SU-DHL-6 (cell line): ENCODE results near the gene HSPA12A.

Experiments used
- EZH2phosphoT487 ChIP-seq: fragments of 200-600 bp; sonication (generic), shearing (Covaris generic); conservative IDR thresholded peaks from 2 replicates; pipeline ENCODE4 v1.6.1; 2018; ENCODE audit warnings: mild to moderate bottlenecking, antibody characterized with exemption, low read length, moderate library complexity, mixed read lengths
- TF ChIP-seq, protein P1 (sequence below): fragments of 200-600 bp; sonication (generic); IDR thresholded peaks from one replicate; pipeline ENCODE4 v1.5.1; 2017; ENCODE audit warnings: antibody characterized with exemption, mild to moderate bottlenecking, low read length, moderate library complexity; ENCODE audit not compliant: insufficient read depth, poor library complexity, severe bottlenecking

DNA sequence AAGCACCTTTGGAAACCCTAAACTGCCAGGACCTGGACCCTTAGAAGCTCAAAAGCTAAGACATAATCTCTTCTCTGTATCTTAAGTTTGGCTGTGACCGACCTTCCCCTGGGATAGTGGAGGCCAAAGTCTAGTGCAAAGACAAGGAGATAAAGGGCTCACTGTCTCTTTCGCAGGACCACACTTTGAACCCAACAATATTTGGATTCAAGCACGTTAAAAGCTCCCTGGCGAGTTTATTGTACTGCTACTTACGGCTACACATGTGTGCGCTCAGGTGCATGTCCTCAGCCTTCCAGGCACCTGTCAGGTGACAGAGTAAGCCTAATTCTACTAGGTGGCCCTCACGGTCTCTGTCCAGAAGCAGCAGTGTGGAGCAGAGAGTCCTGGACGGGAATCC, 65.7 kb downstream of the HSPA12A start:
- TF ChIP-seq, protein P1, sequence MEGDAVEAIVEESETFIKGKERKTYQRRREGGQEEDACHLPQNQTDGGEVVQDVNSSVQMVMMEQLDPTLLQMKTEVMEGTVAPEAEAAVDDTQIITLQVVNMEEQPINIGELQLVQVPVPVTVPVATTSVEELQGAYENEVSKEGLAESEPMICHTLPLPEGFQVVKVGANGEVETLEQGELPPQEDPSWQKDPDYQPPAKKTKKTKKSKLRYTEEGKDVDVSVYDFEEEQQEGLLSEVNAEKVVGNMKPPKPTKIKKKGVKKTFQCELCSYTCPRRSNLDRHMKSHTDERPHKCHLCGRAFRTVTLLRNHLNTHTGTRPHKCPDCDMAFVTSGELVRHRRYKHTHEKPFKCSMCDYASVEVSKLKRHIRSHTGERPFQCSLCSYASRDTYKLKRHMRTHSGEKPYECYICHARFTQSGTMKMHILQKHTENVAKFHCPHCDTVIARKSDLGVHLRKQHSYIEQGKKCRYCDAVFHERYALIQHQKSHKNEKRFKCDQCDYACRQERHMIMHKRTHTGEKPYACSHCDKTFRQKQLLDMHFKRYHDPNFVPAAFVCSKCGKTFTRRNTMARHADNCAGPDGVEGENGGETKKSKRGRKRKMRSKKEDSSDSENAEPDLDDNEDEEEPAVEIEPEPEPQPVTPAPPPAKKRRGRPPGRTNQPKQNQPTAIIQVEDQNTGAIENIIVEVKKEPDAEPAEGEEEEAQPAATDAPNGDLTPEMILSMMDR = no peak
- no peak for TF ChIP-seq EZH2phosphoT487
